Measurements from ENCODE around the gene CDC5L.

DNA sequence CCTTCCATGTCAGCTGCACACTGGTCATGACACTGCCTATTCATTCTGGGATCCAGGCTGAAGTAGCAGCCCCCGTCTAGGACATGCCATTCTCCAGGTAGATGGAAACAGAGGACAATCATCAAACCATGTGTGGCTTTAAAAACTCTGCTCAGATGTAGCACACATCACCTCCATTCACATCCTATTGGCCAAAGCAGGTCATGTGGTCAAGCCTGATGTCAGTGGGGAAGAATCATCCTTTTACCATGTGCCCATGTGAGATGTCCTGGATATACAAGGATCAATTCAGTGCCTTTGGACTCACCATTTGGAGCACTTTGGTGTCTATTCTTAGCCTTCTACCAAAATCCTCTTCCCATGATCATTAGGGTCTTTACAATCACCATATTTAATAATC is 99.5 kb downstream of the CDC5L start:
- TF ChIP-seq, protein P1, sequence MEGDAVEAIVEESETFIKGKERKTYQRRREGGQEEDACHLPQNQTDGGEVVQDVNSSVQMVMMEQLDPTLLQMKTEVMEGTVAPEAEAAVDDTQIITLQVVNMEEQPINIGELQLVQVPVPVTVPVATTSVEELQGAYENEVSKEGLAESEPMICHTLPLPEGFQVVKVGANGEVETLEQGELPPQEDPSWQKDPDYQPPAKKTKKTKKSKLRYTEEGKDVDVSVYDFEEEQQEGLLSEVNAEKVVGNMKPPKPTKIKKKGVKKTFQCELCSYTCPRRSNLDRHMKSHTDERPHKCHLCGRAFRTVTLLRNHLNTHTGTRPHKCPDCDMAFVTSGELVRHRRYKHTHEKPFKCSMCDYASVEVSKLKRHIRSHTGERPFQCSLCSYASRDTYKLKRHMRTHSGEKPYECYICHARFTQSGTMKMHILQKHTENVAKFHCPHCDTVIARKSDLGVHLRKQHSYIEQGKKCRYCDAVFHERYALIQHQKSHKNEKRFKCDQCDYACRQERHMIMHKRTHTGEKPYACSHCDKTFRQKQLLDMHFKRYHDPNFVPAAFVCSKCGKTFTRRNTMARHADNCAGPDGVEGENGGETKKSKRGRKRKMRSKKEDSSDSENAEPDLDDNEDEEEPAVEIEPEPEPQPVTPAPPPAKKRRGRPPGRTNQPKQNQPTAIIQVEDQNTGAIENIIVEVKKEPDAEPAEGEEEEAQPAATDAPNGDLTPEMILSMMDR (IDR thresholded peaks at IDR 0.05 in 2 of 3, conservative IDR thresholded peaks at IDR 0.05 in 1 of 3; ENCODE audit: borderline replicate concordance in 1 of 3, insufficient read depth in 1 of 3, low read depth in 2 of 3, low read length in 2 of 3): no peak
- TF ChIP-seq EZH2 (IDR thresholded peaks at IDR 0.05) (no peak), POLR2AphosphoS5 (IDR thresholded peaks at IDR 0.05; ENCODE audit: low read depth, low read length) (no peak), POLR2A (IDR thresholded peaks at IDR 0.05; ENCODE audit: borderline replicate concordance, extremely low read depth, insufficient read depth, insufficient read length) (no peak), EZH2phosphoT487 (IDR thresholded peaks at IDR 0.05; ENCODE audit: borderline replicate concordance) (no peak), TCF7L2 (IDR thresholded peaks at IDR 0.05; ENCODE audit: borderline replicate concordance, extremely low read depth, insufficient read depth, insufficient read length) (no peak), SIN3A (IDR thresholded peaks at IDR 0.05; ENCODE audit: low read depth) (no peak), JUND (IDR thresholded peaks at IDR 0.05) (no peak), FOSL1 (IDR thresholded peaks at IDR 0.05; ENCODE audit: low read depth) (no peak), YY1 (IDR thresholded peaks at IDR 0.05; ENCODE audit: extremely low read depth, insufficient replicate concordance, low read depth, low read length) (no peak), SP1 (IDR thresholded peaks at IDR 0.05; ENCODE audit: low read depth) (no peak)
- TF ChIP-seq, protein P2, sequence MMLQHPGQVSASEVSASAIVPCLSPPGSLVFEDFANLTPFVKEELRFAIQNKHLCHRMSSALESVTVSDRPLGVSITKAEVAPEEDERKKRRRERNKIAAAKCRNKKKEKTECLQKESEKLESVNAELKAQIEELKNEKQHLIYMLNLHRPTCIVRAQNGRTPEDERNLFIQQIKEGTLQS (IDR thresholded peaks at IDR 0.05): no peak
